ENCODE data around the gene CYB561A3.

The CYB561A3 gene

DNA sequence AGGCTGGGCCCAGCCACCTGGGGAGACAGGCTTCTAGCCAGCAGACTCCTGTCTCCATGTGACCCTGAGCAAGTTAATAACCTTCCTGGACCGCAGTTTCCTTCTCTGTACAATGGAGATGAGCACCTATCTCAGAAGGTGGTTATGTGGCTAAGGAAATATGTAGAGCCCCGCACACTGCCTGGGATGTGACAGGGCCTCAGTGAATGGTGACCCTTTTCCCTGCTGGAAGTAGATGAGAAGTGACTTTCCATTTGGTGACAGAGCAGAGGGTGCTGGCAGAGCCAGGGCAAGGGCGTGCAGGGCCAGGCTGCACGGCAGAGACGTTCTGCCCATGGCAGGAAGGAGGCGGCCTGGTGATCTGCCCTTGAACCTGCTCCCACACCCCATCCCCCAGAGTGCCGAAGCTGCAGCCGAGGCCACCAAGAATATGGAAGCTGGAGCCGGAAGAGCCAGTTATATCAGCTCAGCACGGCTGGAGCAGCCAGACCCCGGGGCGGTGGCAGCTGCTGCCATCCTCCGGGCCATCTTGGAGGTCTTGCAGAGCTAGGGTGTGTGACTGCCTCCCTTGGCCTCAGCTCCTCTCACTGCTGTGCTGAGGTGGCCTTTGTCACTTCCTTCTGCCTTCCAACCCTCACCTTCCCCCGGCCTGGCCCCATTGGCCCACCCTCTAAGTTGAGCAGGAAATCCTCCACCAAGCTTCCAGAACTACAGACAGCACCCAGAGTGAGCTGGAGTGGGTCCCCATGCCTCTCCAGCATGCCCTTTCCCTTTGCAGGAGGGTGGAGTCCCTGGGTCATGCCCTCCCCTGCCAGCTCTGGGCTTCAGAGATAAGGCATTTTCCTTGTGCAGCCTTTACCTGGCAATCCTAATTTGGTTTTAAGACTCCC, 15.5 kb downstream of the CYB561A3 start:
- TF ChIP-seq, protein P1, sequence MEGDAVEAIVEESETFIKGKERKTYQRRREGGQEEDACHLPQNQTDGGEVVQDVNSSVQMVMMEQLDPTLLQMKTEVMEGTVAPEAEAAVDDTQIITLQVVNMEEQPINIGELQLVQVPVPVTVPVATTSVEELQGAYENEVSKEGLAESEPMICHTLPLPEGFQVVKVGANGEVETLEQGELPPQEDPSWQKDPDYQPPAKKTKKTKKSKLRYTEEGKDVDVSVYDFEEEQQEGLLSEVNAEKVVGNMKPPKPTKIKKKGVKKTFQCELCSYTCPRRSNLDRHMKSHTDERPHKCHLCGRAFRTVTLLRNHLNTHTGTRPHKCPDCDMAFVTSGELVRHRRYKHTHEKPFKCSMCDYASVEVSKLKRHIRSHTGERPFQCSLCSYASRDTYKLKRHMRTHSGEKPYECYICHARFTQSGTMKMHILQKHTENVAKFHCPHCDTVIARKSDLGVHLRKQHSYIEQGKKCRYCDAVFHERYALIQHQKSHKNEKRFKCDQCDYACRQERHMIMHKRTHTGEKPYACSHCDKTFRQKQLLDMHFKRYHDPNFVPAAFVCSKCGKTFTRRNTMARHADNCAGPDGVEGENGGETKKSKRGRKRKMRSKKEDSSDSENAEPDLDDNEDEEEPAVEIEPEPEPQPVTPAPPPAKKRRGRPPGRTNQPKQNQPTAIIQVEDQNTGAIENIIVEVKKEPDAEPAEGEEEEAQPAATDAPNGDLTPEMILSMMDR (IDR thresholded peaks at IDR 0.05): no peak

DNA sequence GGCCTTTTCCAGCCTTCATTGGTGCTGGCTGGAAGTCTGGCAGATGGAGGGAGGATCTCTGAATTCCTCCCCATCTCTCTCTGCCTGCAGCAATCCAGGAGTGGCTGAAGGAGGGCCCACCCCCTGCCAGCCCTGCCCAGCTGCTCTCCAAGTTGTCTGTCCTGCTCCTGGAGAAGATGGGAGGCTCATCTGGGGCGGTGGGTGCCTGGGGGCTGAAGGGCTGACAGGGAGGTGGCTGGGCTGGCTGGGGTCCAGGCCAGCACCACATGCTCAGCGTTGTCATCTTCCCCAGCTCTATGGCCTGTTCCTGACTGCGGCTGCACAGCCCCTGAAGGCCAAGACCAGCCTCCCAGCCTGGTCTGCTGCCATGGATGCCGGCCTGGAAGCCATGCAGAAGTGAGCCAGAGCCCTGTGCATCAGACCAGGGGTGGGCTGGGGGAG, 16.5 kb downstream of the CYB561A3 start:
- TF ChIP-seq, protein P1 (IDR thresholded peaks at IDR 0.05): no peak

DNA sequence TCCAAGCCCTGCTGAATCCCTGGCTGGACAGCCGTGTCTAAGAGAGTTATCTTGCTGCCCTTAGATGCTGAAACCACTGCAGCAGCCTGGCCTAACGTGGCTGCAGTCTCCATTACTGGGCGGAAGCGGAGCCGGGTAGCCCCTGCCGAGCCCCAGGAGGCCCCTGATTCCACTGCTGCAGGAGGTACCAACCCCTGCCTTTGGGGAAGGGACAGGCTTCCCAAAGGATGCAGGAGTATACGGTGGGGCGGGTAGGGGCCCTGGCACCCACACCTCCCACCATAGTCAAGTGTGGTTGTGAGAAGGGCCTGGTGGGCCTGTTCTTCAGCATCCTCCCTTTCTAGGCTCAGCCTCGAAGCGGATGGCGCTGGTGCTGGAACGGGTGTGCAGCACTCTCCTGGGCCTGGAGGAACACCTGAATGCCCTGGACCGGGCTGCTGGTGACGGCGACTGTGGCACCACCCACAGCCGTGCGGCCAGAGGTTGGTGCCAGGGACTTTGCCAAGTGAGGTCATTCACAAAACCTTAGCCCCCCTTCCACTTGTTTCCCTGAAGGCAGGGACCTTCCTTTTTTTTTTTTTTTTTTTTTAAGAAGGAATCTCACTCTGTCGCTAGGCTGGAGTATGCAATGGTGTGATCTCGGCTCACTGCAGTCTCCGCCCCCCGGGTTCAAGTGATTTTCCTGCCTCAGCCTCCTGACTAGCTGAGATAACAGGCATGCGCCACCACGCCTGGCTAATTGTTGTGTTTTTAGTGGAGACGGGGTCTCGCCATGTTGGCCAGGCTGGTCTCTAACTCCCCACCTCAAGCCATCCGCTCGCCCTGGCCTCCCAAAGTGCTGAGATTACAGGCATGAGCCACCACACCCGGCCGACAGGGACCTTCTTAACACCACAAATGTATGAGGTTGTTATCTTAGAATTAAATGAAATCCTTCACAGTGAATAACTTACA, 17.6 kb downstream of the CYB561A3 start:
- TF ChIP-seq, protein P1 (IDR thresholded peaks at IDR 0.05): no peak

DNA sequence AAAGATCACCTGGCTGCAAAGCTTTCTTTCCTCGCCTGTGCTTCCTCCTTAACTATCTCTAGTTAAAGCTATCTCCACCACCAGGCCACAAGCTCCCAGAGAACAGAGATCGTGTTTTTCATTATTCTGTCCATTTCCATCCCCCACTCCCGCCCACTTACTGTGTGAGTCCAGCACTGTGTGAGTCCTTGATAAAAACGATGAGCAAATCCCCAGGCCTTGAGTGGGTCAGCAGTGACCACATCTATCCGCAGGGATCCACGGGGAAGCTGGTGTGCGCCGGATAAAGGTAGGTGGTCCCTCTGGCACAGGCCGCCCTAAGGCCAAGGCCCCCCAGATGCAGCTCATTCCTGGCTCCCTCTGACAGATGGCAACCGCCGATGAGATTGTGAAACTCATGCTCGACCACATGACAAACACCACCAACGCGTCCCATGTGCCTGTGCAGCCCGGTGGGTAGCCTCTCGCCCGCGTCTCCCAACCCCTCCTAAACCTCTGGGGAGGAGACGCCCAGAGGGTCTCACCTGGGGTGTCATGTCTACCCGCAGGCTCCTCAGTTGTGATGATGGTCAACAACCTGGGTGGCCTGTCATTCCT, 19.4 kb downstream of the CYB561A3 start:
- TF ChIP-seq, protein P1 (IDR thresholded peaks at IDR 0.05): no peak

DNA sequence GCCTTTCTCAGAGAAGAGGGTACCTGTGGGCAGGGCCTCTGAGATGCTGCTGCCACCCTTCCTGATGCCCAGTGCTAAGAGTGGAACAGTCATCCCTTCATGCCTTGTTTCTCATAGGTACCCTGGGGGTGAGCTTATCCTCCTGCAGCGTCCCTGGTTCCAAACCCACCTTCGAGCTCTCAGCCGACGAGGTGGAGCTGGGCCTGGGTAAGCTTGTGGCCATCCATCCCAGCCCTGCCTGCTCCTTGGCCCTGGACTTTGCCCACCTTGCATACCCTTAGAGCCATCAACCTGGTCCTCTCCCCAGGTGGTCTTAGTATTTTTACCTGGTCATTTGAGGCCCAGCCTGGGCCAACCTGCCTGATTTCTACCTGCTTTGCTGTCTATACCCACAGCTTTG, 20.0 kb downstream of the CYB561A3 start:
- TF ChIP-seq, protein P1 (IDR thresholded peaks at IDR 0.05): no peak

DNA sequence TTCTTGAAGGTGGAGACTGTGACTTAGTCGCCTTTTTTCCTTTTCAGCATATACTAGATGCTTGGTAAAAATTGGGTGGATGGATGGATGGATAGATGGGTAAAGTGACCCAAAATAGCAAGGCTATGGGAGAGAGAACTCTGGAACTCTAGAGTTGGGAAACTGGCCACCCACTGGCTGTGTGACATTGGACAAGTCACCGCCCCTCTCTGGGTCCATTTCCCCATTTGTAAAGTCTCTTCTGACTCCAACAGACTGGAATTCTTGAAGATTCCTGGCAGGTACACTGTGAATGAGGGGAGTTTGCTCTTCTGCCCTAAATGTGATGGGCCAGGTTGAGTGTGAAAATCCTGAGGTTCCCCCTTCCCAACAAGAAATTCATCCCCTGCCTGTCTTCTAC, 20.7 kb downstream of the CYB561A3 start:
- TF ChIP-seq, protein P1 (IDR thresholded peaks at IDR 0.05): no peak

DNA sequence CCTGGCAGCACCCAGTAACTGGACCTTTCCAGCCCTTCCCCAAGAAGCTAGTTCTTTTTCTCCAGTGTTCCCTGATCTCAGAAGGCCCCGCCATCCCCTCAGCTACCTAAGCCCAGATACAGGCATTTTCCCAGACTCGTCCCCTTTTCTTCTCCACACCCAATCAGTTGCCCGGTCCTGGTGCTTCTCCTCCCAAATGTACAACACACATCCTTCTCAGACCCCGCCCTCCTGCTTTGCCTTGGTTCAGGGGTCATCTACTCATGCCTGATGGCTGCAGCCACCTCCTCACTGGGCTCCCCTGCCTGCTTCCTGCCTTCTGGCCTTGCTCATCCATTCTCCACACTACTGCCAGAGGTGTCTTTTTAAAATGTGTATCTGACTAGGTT, 22.2 kb downstream of the CYB561A3 start:
- TF ChIP-seq, protein P1 (IDR thresholded peaks at IDR 0.05): no peak

All from LNCAP (cell line).